Colonic mucosa (tissue), 4 donors: ENCODE results near the gene DENND1A. TPM values are rescaled to one million over a fixed set of nuclear protein-coding genes. Genes with fewer than 3 reads are reported as not detected.
"Not testable (repeated sequence)": the region's sequence is repeated elsewhere in the genome, so short reads cannot be mapped to it uniquely, and the experiment has no call there.

Source experiments
- DNase-seq: peaks from one replicate; pipeline ENCODE4 v3.0.0-alpha.2; 2020
- H3K27ac ChIP-seq: fragments of 200-600 bp; one replicate; pipeline ENCODE4 v1.8.0; 2021
- H3K27me3 ChIP-seq: fragments of 200-600 bp; one replicate; pipeline ENCODE4 v1.8.0; 2021
- H3K36me3 ChIP-seq: fragments of 200-600 bp; one replicate; pipeline ENCODE4 v1.8.0; 2021
- H3K4me1 ChIP-seq: fragments of 200-600 bp; one replicate; pipeline ENCODE4 v1.8.0; 2021; ENCODE audit warnings: mild to moderate bottlenecking
- H3K4me3 ChIP-seq: fragments of 200-600 bp; one replicate; pipeline ENCODE4 v1.8.0; 2021
- H3K9ac ChIP-seq, 2 donors: one replicate each; pipeline ENCODE4 v1.7.0; 2013; ENCODE audit warnings: control low read depth in 2 of 2, low read depth in 2 of 2, low read length in 2 of 2
- H3K9me3 ChIP-seq: fragments of 200-600 bp; one replicate; pipeline ENCODE4 v1.8.0; 2021
- intact Hi-C: fragments of 100-400 bp; cut with DNase I; formaldehyde crosslinking; loops from one replicate; pipeline ENCODE4 v1.14.1; 2022
- total RNA-seq, 2 donors: library from RNA; stranded (reverse); fragmentation: NEBNext Ultra II Directional in 1 of 2; extraction: Animal tissue kit (Norgen Biotek cat#: 25700) in 1 of 2; gene quantifications; one replicate each; pipeline ENCODE4 v1.2.1, GENCODE V29; 2021
- TF ChIP-seq, protein P1 (sequence below): fragments of 200-600 bp; IDR thresholded peaks from one replicate; pipeline ENCODE4 v1.8.0; 2022; ENCODE audit warnings: antibody characterized with exemption, mild to moderate bottlenecking
- donor health status: healthy.
- donor health status: DM: no; HTN: no; CAD: no.
- donor health status: DM: no; HTN: no; CAD: no.

The DENND1A gene
- total RNA-seq = 10 to 100 TPM; 34.3 to 39.9 TPM

DNA sequence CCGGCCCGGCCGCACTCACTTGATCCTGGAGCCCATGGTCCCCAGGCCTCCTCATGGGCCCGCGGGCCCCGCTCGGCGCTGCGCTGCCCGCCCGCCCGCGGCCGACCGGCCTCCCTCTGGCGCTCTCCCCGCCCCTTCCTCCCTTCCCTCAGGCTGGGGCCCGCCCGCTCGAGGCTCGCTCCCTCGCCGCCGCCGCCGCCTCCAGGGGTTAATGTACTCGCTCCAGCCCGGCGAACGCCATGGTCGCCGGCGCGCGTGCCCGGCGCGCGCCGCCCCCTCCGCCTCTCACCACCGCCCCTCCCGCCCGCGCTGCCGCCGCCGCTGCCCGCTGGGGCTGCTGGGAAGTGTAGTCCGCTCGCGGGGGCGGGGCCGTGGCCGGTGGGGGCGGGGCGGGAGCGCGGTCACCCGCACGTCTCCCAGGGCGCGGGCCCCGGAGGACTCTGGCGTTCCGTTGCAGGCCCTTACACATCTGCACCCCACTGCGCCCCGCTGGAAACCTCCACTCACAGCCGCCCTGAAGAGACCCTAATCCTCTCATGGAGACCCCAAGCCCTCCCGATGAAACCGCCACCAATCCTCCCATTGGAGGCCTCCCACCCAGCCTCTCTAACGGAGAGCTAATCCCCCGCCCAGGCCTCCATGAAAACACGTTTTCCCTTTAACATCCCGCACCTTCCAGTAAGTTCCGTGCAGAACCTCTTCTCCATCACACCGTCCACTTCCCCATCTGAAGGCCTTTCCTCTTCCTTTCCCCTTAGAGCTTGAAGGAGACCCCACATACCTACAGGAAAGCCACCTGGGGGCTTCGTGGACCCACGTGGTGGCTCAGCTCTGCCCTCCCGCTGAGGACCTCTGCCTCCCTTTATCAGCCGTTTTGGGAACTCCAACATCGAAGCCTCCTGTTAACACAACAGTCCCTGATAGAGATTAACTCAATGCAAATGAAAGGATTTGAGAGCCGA is at the start of gene DENND1A:
DENND1A (minus strand) TSS at position 257 of the 962 bp plus-strand sequence; CDS start at position 36, 221 bp downstream.
- Histone ChIP-seq H3K9ac (peak within 1 kb of the TSS; percentile 66 to 77), H3K36me3 (no peaks in the 10 kb centered on the region), H3K9me3 (no peaks in the 10 kb centered on the region), H3K4me1 (peaks cover 10% of the 10 kb centered on the region), H3K27ac (peak within 1 kb of the TSS; percentile 77), H3K4me3 (peak within 1 kb of the TSS; percentile 50), H3K27me3 (no peaks in the 10 kb centered on the region)
- peak; percentile 93 for DNase-seq
- TF ChIP-seq, protein P1, sequence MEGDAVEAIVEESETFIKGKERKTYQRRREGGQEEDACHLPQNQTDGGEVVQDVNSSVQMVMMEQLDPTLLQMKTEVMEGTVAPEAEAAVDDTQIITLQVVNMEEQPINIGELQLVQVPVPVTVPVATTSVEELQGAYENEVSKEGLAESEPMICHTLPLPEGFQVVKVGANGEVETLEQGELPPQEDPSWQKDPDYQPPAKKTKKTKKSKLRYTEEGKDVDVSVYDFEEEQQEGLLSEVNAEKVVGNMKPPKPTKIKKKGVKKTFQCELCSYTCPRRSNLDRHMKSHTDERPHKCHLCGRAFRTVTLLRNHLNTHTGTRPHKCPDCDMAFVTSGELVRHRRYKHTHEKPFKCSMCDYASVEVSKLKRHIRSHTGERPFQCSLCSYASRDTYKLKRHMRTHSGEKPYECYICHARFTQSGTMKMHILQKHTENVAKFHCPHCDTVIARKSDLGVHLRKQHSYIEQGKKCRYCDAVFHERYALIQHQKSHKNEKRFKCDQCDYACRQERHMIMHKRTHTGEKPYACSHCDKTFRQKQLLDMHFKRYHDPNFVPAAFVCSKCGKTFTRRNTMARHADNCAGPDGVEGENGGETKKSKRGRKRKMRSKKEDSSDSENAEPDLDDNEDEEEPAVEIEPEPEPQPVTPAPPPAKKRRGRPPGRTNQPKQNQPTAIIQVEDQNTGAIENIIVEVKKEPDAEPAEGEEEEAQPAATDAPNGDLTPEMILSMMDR = no peak
- intact Hi-C loops = no loop called here

GRCh38 chr9:123978981-123979380 is 49.1 kb upstream of the DENND1A start:
- no peak for DNase-seq
- no peak overlapping the region for H3K4me3 ChIP-seq
- H3K9me3 ChIP-seq = no peaks in the 10 kb centered on the region
- H3K4me1 ChIP-seq = no peaks in the 10 kb centered on the region
- H3K9ac ChIP-seq = no peak overlapping the region
- intact Hi-C loops = no loop called here
- TF ChIP-seq, protein P1 = no peak
- no peaks in the 10 kb centered on the region for H3K36me3 ChIP-seq
- H3K27me3 ChIP-seq = peaks cover 9% of the 10 kb centered on the region
- H3K27ac ChIP-seq = no peak overlapping the region

DNA sequence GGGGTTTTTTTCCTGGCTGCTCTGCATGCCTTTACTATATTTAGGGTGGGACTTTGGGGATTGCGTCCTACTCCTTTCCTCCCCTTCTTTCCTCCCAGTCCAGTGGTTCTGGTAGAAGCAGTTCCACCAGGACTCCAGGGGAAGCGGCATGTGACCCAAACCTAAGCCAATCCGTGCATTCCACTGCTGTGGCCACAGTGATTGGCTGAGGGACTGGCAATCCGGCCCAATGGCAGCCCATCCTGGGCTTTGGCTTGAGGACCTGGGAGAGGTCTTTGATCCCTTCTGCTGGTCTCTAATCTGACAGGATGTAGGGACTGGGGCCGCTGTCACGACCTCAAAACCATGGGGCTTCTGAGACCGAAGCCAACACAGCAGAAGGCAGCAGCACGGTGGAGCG is 46.7 kb upstream of the DENND1A start:
- H3K36me3 ChIP-seq, H3K27ac ChIP-seq, intact Hi-C loops, DNase-seq, H3K4me1 ChIP-seq, H3K4me3 ChIP-seq, H3K9ac ChIP-seq, H3K27me3 ChIP-seq, H3K9me3 ChIP-seq: not testable (repeated sequence)

DNA sequence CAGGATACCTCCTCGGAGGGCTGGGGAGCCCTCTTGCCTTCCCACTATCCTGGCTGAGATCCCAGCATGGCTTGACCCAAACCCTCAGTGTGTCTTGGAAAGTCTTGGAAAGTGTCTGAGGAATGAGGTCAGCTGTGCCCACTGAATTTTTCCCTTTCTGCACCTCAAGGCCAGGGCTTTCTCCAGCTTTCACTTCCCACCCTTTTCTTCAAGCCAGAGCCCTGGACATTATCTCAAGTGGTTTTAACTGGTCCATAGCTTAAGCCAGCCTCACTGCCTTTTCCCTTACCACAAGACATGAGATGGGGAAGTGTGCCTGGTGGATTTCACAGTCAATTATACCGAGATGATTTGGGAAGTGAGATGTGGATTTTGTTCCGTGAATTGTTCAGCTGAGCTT is 45.9 kb upstream of the DENND1A start:
- Histone ChIP-seq H3K36me3 (no peaks in the 10 kb centered on the region), H3K27me3 (peaks cover 3% of the 10 kb centered on the region), H3K27ac (no peak overlapping the region), H3K9me3 (no peaks in the 10 kb centered on the region), H3K9ac (no peak overlapping the region), H3K4me3 (no peak overlapping the region), H3K4me1 (no peaks in the 10 kb centered on the region)
- TF ChIP-seq, protein P1 = no peak
- intact Hi-C loops = no loop called here
- no peak for DNase-seq

- intact Hi-C loops = no loop called here
- Histone ChIP-seq H3K9ac (no peak overlapping the region), H3K36me3 (no peaks in the 10 kb centered on the region), H3K9me3 (no peaks in the 10 kb centered on the region), H3K27ac (no peak overlapping the region), H3K27me3 (no peaks in the 10 kb centered on the region), H3K4me3 (no peak overlapping the region), H3K4me1 (no peaks in the 10 kb centered on the region)
- no peak for DNase-seq
- TF ChIP-seq, protein P1 = no peak
These were observed 44.5 kb upstream of the DENND1A start for GRCh38 chr9:123974471-123974870.
